ENCODE results near the gene MYO9B. TPM values are rescaled to one million over a fixed set of nuclear protein-coding genes. Genes with fewer than 3 reads are reported as not detected.

MYO9B gene
- total and polyA plus RNA-seq, 8 donors, result 56.5 to 149 (median 66.0) TPM

GRCh38 chr19:17172624-17173345 lies 97.2 kb downstream of the MYO9B start:
- TF ChIP-seq CTCF (IDR thresholded peaks at IDR 0.05), result no peak
- no peaks in the 10 kb centered on the region for H3K27me3 ChIP-seq
- no peak for DNase-seq
- H3K9me3 ChIP-seq, result no peaks in the 10 kb centered on the region
- H3K4me3 ChIP-seq, result no peak overlapping the region
- peaks cover 0 to 100% of the 10 kb centered on the region in 2 donors for H3K36me3 ChIP-seq
- peaks cover 0 to 6% of the 10 kb centered on the region in 2 donors for H3K4me1 ChIP-seq
- intact Hi-C loops (cut with DNase I), result no loop called here
- peak overlapping the region in 1 of 2 donors; percentile 18 for H3K27ac ChIP-seq
- no peak for ATAC-seq

- DNase-seq, result no peak
- Histone ChIP-seq H3K9me3 (no peaks in the 10 kb centered on the region), H3K4me1 (peaks cover 0 to 12% of the 10 kb centered on the region in 2 donors), H3K36me3 (peaks cover 0 to 98% of the 10 kb centered on the region in 2 donors), H3K4me3 (no peak overlapping the region), H3K27ac (no peak overlapping the region), H3K27me3 (no peaks in the 10 kb centered on the region)
- no peak for TF ChIP-seq CTCF (IDR thresholded peaks at IDR 0.05)
- intact Hi-C loops (cut with DNase I), result no loop called here
- ATAC-seq, result no peak
These were observed 102.7 kb downstream of the MYO9B start for GRCh38 chr19:17178291-17178690.

GRCh38 chr19:17180997-17181702 lies 105.6 kb downstream of the MYO9B start:
- peaks cover 0 to 21% of the 10 kb centered on the region in 2 donors for H3K4me1 ChIP-seq
- H3K27ac ChIP-seq, result no peak overlapping the region
- no peaks in the 10 kb centered on the region for H3K9me3 ChIP-seq
- ATAC-seq (no peak), DNase-seq (no peak)
- no peaks in the 10 kb centered on the region for H3K27me3 ChIP-seq
- H3K36me3 ChIP-seq, result peaks cover 0 to 93% of the 10 kb centered on the region in 2 donors
- H3K4me3 ChIP-seq, result no peak overlapping the region
- intact Hi-C loops (cut with DNase I), result no loop called here
- TF ChIP-seq CTCF (IDR thresholded peaks at IDR 0.05), result no peak

GRCh38 chr19:17183271-17183761 lies 107.7 kb downstream of the MYO9B start:
- H3K36me3 ChIP-seq, result peaks cover 0 to 93% of the 10 kb centered on the region in 2 donors
- intact Hi-C loops (cut with DNase I), result no loop called here
- H3K4me1 ChIP-seq, result peaks cover 0 to 21% of the 10 kb centered on the region in 2 donors
- no peaks in the 10 kb centered on the region for H3K27me3 ChIP-seq
- H3K27ac ChIP-seq, result peak overlapping the region in 1 of 2 donors; percentile 55
- ATAC-seq, result peak; percentile 20
- TF ChIP-seq CTCF (IDR thresholded peaks at IDR 0.05), result no peak
- H3K9me3 ChIP-seq, result no peaks in the 10 kb centered on the region
- DNase-seq, result no peak
- H3K4me3 ChIP-seq, result no peak overlapping the region

- Histone ChIP-seq H3K4me1 (peaks cover 0 to 21% of the 10 kb centered on the region in 2 donors), H3K4me3 (no peak overlapping the region), H3K27me3 (no peaks in the 10 kb centered on the region), H3K27ac (peak overlapping the region in 1 of 2 donors; percentile 55), H3K36me3 (peaks cover 0 to 93% of the 10 kb centered on the region in 2 donors), H3K9me3 (no peaks in the 10 kb centered on the region)
- no peak for TF ChIP-seq CTCF (IDR thresholded peaks at IDR 0.05)
- ATAC-seq (peak; percentile 39), DNase-seq (no peak)
- intact Hi-C loops (cut with DNase I), result no loop called here
These were observed 108.3 kb downstream of the MYO9B start for GRCh38 chr19:17183858-17184321.
